Measurements from ENCODE around the gene MADD. TPM values are rescaled to one million over a fixed set of nuclear protein-coding genes. Genes with fewer than 3 reads are reported as not detected.

The MADD gene
- total RNA-seq, 1 experiment from 2014 or later: 41.0 TPM

- Histone ChIP-seq H2AK5ac (ENCODE audit: insufficient read length, low read length) (no peak overlapping the region), H2BK15ac (ENCODE audit: low read depth, low read length) (no peak overlapping the region), H3K56ac (ENCODE audit: insufficient read length, low read depth, low read length) (no peak overlapping the region), H2BK20ac (ENCODE audit: low read depth, low read length, poor library complexity, severe bottlenecking) (no peak overlapping the region), H3K79me2 (ENCODE audit: insufficient read depth, low read length) (peaks cover under 1% of the 10 kb centered on the region; the same call in 1 of the 2 replicates), H2BK12ac (ENCODE audit: insufficient read length, low read depth, low read length) (no peak overlapping the region), H3K4me2 (ENCODE audit: insufficient read depth, insufficient read length, low read length) (no peak overlapping the region), H3K14ac (ENCODE audit: insufficient read depth, low read length) (no peak overlapping the region), H3K23ac (ENCODE audit: insufficient read length, low read depth, low read length) (no peak overlapping the region), H3K23me2 (ENCODE audit: insufficient read length, low read depth, low read length, poor library complexity, severe bottlenecking) (no peaks in the 10 kb centered on the region), H4K91ac (ENCODE audit: insufficient read length, low read depth, low read length) (no peak overlapping the region), H3K9ac (ENCODE audit: extremely low read depth, insufficient read length, low read length) (no peak overlapping the region), H4K8ac (replicated peaks; ENCODE audit: insufficient read length, low read depth, low read length) (no peak overlapping the region), H3K18ac (ENCODE audit: insufficient read length, low read depth, low read length) (no peak overlapping the region), H3K9me3 (ENCODE audit: control insufficient read depth, low read depth, low read length) (no peaks in the 10 kb centered on the region), H3K4me1 (ENCODE audit: insufficient read depth, low read length) (no peaks in the 10 kb centered on the region), H4K5ac (ENCODE audit: insufficient read length, low read depth, low read length) (no peak overlapping the region), H3K79me1 (ENCODE audit: insufficient read depth, low read depth, low read length, poor library complexity, severe bottlenecking) (no peaks in the 10 kb centered on the region), H3K4ac (ENCODE audit: low read depth, low read length) (no peak overlapping the region), H2BK120ac (ENCODE audit: low read depth, low read length, poor library complexity, severe bottlenecking) (no peak overlapping the region), H3K27me3 (ENCODE audit: insufficient read depth, low read length) (no peaks in the 10 kb centered on the region), H3K27ac (ENCODE audit: insufficient read length, low read depth, low read length) (no peak overlapping the region), H2AFZ (ENCODE audit: low read length) (no peak overlapping the region), H2BK5ac (ENCODE audit: insufficient read length, low read length) (no peak overlapping the region), H4K20me1 (ENCODE audit: control insufficient read depth, insufficient read depth, insufficient read length) (no peaks in the 10 kb centered on the region), H3T11ph (ENCODE audit: low read length) (no peak overlapping the region)
- peaks cover 2 to 20% of the 10 kb centered on the region in 2 experiments; a peak in 3 of 4 replicates for H3K4me1 Mint-ChIP-seq
- no peaks in the 10 kb centered on the region for H3K27me3 Mint-ChIP-seq (ENCODE audit: low read depth)
- H3K9me3 Mint-ChIP-seq: no peaks in the 10 kb centered on the region
- no CpG with 5 or more reads among the region's 3 CpGs for WGBS (ENCODE audit: extremely low coverage, insufficient read length, low lambda C conversion rate)
- H3K36me3 Mint-ChIP-seq (ENCODE audit: insufficient read depth in 1 of 3, low read depth in 3 of 3): peaks cover 35 to 79% (median 66%) of the 10 kb centered on the region in 3 experiments; a peak in 6 of 7 replicates
- no peak overlapping the region for H3K4me3 Mint-ChIP-seq
- H3K27ac Mint-ChIP-seq: no peak overlapping the region
- no peak for TF ChIP-seq CTCF (conservative IDR thresholded peaks at IDR 0.05)
- DNase-seq: no peak
Observed at GRCh38 chr11:47278058-47278457, 8.1 kb downstream of the MADD start.
